ENCODE data around the gene PDE3B. TPM values are rescaled to one million over a fixed set of nuclear protein-coding genes. Genes with fewer than 3 reads are reported as not detected.

The PDE3B gene
- total and polyA plus RNA-seq, 10 donors: 1.7 to 78.7 (median 20.8) TPM

DNA sequence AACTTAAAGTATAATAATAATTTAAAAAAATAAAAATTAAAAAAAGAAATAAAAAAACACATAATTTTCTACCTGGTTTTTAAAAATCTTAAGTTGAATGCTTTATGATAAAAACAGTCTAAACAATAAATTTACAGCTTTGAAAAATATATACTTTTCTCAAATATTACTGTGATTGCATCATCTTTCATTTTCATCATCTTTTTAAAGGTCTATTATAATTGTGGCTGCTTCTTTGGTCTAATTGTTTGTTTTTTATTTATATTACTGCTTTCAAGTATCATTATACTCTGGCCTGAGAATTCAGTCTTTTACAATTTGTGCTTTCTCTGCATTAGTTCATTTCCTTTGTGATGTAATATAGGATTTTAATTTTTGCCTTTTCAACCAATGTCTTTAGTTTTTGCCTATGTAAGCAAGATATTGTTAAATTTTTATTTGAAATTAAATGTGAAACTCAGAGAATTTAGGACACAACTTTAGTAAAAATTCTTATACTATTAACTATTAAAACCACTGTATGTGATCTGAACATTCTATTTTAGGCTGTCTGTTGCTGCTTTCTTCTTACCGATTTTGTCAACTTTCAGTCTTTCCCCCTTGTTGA lies 241.2 kb downstream of the PDE3B start:
- DNase-seq: no peak
- WGBS, 5 donors: 80 to 97% (median 88%) methylated on average over 1 of the region's 1 CpG
- intact Hi-C loops (cut with DNase I; ENCODE audit: low total_unique reads): no loop called here
- H3K27me3 ChIP-seq (replicated peaks in 1 of 7): no peaks in the 10 kb centered on the region
- no peaks in the 10 kb centered on the region for H3K9me3 ChIP-seq
- H3K4me1 ChIP-seq: peaks cover 0 to 38% (median 11%) of the 10 kb centered on the region in 6 donors
- TF ChIP-seq POLR2A (IDR thresholded peaks at IDR 0.05) (no peak), POLR2AphosphoS5 (IDR thresholded peaks at IDR 0.05) (no peak), CTCF (IDR thresholded peaks at IDR 0.05 in 8 of 11, conservative IDR thresholded peaks at IDR 0.05 in 3 of 11) (no peak)
- no peak overlapping the region for H3K4me3 ChIP-seq
- no peak overlapping the region for H3K27ac ChIP-seq
- peaks cover 0 to 21% (median 0%) of the 10 kb centered on the region in 6 donors for H3K36me3 ChIP-seq

- H3K36me3 ChIP-seq: peaks cover 0 to 5% (median 0%) of the 10 kb centered on the region in 6 donors
Measured at GRCh38 chr11:14886513-14886912, 242.9 kb downstream of the PDE3B start.

DNA sequence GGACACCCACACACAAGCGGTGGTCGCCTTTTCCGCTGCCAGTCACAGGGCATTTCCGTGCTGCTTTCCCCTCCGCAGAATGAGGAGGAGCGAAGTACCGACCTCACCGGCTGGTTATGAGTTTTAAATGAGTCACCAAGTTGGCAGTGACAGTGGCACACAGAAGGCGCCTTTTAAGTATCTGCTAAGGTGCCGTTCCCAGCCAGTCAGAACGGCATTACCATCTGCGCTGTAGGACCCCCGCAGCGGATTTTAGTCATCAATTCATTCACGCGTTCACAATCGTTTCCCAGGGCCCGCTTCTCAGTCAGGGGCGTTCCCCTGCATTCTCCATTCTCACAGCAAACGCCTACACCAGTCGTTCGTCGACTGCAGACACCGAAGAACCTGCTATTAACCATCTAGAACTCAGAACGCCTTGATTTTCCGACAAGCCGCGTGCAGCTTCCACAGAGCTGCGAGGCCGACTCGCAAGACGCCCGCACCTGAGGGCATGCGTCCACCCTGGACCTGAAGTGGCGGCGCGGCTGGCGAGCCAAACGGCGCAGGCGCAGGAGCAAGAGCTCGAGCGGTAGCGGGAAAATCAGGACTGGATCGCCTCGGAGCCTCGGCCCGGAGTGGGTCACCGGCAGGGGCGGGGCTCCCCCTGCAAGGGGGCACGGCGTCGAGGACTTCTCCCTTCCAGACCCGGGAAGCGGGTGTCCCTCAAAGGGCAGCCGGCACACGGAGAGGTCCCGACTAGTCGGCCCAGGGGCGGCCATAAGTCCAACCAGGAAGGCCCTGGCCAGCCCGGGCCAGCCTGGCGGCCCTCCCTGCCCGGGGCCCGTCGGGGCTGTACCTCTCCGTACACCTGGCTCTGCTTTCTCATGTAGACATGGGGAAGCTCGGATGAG lies 247.8 kb downstream of the PDE3B start:
- TF ChIP-seq POLR2A (IDR thresholded peaks at IDR 0.05) (peak in 2 of 3 donors; percentile 34 to 45), CTCF (IDR thresholded peaks at IDR 0.05 in 8 of 11, conservative IDR thresholded peaks at IDR 0.05 in 3 of 11) (peak in 2 of 11 experiments; percentile 7 to 16), POLR2AphosphoS5 (IDR thresholded peaks at IDR 0.05) (peak; percentile 95 to 97 (median 96))
- Histone ChIP-seq H3K27me3 (replicated peaks in 1 of 7) (no peaks in the 10 kb centered on the region), H3K4me3 (peak overlapping the region; percentile 72 to 79 (median 76)), H3K4me1 (peaks cover 8 to 71% (median 29%) of the 10 kb centered on the region in 6 donors), H3K9me3 (no peaks in the 10 kb centered on the region), H3K36me3 (no peaks in the 10 kb centered on the region), H3K27ac (peak overlapping the region; percentile 90 to 97 (median 96))
- peak; percentile 96 for DNase-seq
- intact Hi-C loops (cut with DNase I; ENCODE audit: low total_unique reads): no loop called here
- 0 to 1% (median 0%) methylated on average over 30 to 67 of the region's 67 CpGs for WGBS, 5 donors

More at GRCh38 chr11:14886513-14886912, 242.9 kb downstream of the PDE3B start:
- no peak for DNase-seq
- Histone ChIP-seq H3K4me3 (no peak overlapping the region), H3K9me3 (no peaks in the 10 kb centered on the region), H3K27me3 (replicated peaks in 1 of 7) (no peaks in the 10 kb centered on the region), H3K27ac (no peak overlapping the region), H3K4me1 (peaks cover 4 to 54% (median 22%) of the 10 kb centered on the region in 6 donors)
- intact Hi-C loops (cut with DNase I; ENCODE audit: low total_unique reads): no loop called here
- no peak for TF ChIP-seq POLR2A (IDR thresholded peaks at IDR 0.05)
- no peak for TF ChIP-seq POLR2AphosphoS5 (IDR thresholded peaks at IDR 0.05)
- TF ChIP-seq CTCF (IDR thresholded peaks at IDR 0.05 in 8 of 11, conservative IDR thresholded peaks at IDR 0.05 in 3 of 11): no peak
- WGBS, 5 donors: 73 to 86% (median 77%) methylated on average over 1 of the region's 1 CpG
